HL-60 (cell line): ENCODE measurements around the gene FRMD5.
A peak's percentile ranks its signal among the peaks of the same experiment; 100 is the strongest.
"Not testable (repeated sequence)": the region's sequence is repeated elsewhere in the genome, so short reads cannot be mapped to it uniquely, and the experiment has no call there.

ENCODE experiments used
- DNase-seq, 2 experiments: peaks; one replicate each; pipeline ENCODE4 v3.0.0-alpha.2; 2010 to 2020; ENCODE audit warnings: low read depth in 1 of 2, low spot score in 1 of 2
- H3K27ac ChIP-seq: fragments of 250-450 bp; sonication (Bioruptor Pico); replicated peaks from 2 replicates; pipeline ENCODE4 v1.5.1; 2020; ENCODE audit warnings: mild to moderate bottlenecking, moderate library complexity
- H3K27me3 ChIP-seq: fragments of 250-450 bp; sonication (Bioruptor Pico); 2 replicates; pipeline ENCODE4 v1.5.1; 2021; ENCODE audit warnings: mild to moderate bottlenecking, moderate library complexity; ENCODE audit not compliant: insufficient read depth, poor library complexity, severe bottlenecking
- H3K4me3 ChIP-seq: replicated peaks from 2 replicates; pipeline ENCODE4 v1.5.1; 2011; ENCODE audit warnings: mild to moderate bottlenecking, control low read depth, low read length; ENCODE audit not compliant: insufficient read depth
- GABPA ChIP-seq: IDR thresholded peaks from 2 replicates; pipeline ENCODE4 v1.6.1; 2012; ENCODE audit warnings: low read depth
- POLR2AphosphoS5 ChIP-seq: IDR thresholded peaks from 2 replicates; pipeline ENCODE4 v1.6.1; 2012; ENCODE audit warnings: low read depth
- SPI1 ChIP-seq: IDR thresholded peaks from 2 replicates; pipeline ENCODE4 v1.6.1; 2012; ENCODE audit warnings: low read depth, mild to moderate bottlenecking, borderline replicate concordance
- TF ChIP-seq, protein P1 (sequence below): IDR thresholded peaks from 2 replicates; pipeline ENCODE4 v1.6.1; 2012; ENCODE audit warnings: low read depth; ENCODE audit not compliant: insufficient replicate concordance
- TF ChIP-seq, protein P2 (sequence below): IDR thresholded peaks from one replicate; pipeline ENCODE4 v1.5.1; 2011; ENCODE audit warnings: low read length, control low read depth, inconsistent platforms; ENCODE audit not compliant: insufficient read depth

The FRMD5 gene

DNA sequence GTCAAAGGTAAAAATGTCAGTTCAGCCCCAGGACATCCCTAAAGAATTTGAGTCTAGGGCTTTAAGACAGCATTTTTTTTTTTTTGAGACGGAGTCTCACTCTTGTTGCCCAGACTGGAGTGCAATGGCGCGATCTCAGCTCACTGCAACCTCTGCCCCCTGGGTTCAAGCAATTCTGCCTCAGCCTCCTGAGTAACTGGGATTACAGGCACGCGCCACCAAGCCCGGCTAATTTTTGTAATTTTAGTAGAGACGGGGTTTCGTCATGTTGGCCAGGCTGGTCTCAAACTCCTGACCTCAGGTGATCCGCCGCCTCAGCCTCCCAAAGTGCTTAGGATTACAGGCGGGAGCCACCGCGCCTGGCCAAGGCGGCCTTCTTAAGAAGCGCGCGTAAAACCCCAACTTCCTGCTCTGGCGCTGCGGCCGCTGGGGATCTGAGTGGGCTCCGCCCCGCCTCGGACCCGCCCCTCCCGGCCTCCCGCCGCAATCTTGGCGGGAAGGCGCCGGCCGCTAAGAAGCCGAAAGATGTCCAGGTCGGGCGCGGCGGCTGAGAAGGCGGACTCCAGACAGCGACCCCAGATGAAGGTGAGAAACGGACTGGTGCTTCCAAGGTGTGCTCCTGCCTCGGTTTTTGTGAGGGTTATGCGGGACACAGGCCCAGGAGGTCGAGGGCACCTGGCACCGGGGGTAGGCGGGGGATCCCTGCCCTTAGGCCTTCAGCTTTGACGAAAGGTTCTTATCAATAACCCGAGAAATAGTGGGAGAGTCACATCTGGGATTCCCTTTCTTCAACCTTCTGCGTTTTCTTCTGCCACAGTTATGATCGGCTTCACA is 368.3 kb downstream of the FRMD5 start, which contains the start of gene WDR76:
Gene WDR76, plus strand, starts transcription at position 495 of the 834 bp plus-strand sequence. Its CDS starts 31 bp downstream, at position 526.
- H3K27me3 ChIP-seq = no peaks in the 10 kb centered on the region
- DNase-seq = peak; percentile 76 to 89
- peak within 1 kb of the TSS; percentile 85 for H3K27ac ChIP-seq
- peak within 1 kb of the TSS; percentile 83 for H3K4me3 ChIP-seq
- TF ChIP-seq GABPA (no peak), POLR2AphosphoS5 (peak; percentile 70)

DNA sequence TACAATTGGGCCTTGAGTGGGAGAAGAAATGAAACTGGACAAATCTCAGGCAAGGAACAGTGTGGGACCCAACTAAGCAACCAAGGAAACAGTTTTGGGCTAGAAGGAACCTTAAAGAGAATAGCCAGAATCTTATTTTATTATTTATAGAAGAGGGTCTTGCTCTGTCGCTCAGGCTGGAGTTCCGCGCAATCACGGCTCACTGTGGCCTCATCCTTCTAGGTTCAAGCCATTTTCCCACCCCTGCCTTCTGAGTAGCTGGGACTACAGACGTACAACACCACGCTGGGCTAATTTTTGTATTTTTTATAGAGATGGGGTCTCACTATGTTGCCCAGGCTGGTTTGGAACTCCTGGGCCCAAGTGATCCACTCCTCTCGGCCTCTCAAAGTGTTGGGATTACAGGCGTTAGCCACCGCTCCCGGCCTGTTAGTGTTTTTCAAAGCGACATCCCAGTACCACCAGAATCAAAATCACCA is 369.0 kb downstream of the FRMD5 start:
- TF ChIP-seq, protein P1, sequence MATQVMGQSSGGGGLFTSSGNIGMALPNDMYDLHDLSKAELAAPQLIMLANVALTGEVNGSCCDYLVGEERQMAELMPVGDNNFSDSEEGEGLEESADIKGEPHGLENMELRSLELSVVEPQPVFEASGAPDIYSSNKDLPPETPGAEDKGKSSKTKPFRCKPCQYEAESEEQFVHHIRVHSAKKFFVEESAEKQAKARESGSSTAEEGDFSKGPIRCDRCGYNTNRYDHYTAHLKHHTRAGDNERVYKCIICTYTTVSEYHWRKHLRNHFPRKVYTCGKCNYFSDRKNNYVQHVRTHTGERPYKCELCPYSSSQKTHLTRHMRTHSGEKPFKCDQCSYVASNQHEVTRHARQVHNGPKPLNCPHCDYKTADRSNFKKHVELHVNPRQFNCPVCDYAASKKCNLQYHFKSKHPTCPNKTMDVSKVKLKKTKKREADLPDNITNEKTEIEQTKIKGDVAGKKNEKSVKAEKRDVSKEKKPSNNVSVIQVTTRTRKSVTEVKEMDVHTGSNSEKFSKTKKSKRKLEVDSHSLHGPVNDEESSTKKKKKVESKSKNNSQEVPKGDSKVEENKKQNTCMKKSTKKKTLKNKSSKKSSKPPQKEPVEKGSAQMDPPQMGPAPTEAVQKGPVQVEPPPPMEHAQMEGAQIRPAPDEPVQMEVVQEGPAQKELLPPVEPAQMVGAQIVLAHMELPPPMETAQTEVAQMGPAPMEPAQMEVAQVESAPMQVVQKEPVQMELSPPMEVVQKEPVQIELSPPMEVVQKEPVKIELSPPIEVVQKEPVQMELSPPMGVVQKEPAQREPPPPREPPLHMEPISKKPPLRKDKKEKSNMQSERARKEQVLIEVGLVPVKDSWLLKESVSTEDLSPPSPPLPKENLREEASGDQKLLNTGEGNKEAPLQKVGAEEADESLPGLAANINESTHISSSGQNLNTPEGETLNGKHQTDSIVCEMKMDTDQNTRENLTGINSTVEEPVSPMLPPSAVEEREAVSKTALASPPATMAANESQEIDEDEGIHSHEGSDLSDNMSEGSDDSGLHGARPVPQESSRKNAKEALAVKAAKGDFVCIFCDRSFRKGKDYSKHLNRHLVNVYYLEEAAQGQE = no peak
- no peak for TF ChIP-seq GABPA
- TF ChIP-seq POLR2AphosphoS5 = no peak
- TF ChIP-seq SPI1 = no peak
- TF ChIP-seq, protein P2, sequence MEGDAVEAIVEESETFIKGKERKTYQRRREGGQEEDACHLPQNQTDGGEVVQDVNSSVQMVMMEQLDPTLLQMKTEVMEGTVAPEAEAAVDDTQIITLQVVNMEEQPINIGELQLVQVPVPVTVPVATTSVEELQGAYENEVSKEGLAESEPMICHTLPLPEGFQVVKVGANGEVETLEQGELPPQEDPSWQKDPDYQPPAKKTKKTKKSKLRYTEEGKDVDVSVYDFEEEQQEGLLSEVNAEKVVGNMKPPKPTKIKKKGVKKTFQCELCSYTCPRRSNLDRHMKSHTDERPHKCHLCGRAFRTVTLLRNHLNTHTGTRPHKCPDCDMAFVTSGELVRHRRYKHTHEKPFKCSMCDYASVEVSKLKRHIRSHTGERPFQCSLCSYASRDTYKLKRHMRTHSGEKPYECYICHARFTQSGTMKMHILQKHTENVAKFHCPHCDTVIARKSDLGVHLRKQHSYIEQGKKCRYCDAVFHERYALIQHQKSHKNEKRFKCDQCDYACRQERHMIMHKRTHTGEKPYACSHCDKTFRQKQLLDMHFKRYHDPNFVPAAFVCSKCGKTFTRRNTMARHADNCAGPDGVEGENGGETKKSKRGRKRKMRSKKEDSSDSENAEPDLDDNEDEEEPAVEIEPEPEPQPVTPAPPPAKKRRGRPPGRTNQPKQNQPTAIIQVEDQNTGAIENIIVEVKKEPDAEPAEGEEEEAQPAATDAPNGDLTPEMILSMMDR = no peak
- no peak for DNase-seq
- Histone ChIP-seq H3K27ac (peak overlapping the region; percentile 85), H3K4me3 (no peak overlapping the region), H3K27me3 (no peaks in the 10 kb centered on the region)

DNA sequence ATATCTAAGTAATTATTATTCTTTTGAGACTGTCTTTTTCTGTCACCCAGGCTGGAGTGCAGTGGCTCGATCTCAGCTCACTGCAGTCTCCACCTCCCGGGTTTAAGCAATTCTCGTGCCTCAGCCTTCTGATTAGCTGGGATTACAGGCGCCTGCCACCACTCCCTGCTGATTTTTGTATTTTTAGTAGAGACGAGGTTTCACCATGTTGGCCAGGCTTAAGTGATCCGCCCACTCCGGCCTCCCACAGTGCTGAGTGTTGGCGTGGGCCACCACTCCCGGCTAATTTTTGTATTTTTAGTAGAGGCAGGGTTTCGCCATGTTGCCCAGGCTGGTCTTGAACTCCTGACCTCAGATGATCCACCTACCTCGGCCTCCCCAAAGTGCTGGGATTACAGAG is 369.8 kb downstream of the FRMD5 start:
- H3K27ac ChIP-seq = peak overlapping the region; percentile 83
- H3K4me3 ChIP-seq, H3K27me3 ChIP-seq, DNase-seq: not testable (repeated sequence)

DNA sequence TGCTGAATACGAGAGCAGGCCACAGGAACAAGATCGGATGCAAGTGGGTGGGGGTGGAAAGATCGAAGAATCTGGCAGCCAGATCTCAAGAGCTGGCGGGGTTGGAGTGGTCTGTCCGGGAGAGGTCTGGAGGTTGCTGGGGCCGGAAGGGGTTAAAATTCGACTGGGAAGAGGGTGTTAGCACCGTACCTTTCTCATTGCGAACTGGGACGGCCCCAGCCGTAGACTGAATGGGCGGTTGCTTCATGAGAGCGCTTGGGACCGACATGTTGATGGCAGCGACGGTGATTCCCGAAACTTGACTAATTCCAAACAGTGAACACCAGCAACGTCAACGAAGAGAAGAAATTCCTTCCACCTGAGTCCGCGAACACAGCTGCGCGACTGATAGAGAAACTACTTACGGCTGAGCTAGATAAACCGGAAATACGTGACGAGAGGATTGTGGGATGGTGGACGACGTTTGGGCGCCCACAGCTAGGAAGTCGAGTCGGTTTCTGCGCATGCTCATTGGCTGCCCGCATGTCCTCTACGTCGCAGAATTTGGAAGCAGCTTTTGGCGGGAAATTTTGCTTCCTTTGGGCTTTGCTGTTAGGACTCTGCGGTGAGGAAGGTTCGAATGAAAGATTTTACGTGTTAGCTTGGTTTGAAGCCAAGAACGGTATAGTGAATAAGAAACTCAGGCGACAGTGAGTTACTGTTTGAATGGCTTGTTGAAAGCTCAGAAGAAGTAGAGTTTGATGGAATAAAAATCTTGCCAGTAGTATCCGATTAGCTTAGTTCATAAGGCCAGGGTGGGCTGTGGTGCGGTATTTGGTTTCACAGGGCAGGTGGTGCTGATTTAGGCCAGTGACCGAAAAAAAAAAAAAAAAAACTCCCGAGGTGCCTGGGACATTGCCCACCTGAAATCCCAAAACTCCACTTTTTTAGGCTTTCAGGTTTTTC is 370.5 kb downstream of the FRMD5 start, which contains the start of gene MFAP1:
Gene MFAP1, minus strand, starts transcription at position 389 of the 945 bp plus-strand sequence. Its CDS starts 121 bp downstream, at position 268.
- Histone ChIP-seq H3K27ac (peak within 1 kb of the TSS; percentile 83), H3K4me3 (peak within 1 kb of the TSS; percentile 71), H3K27me3 (no peaks in the 10 kb centered on the region)
- peak; percentile 96 to 97 for DNase-seq
- TF ChIP-seq GABPA (peak; percentile 75), POLR2AphosphoS5 (peak; percentile 89), SPI1 (peak; percentile 23; the same call in 1 of the 2 replicates)
- TF ChIP-seq, protein P2 = no peak
- TF ChIP-seq, protein P1 = peak; percentile 63
